ENCODE data around the gene OTUD5.

DNA sequence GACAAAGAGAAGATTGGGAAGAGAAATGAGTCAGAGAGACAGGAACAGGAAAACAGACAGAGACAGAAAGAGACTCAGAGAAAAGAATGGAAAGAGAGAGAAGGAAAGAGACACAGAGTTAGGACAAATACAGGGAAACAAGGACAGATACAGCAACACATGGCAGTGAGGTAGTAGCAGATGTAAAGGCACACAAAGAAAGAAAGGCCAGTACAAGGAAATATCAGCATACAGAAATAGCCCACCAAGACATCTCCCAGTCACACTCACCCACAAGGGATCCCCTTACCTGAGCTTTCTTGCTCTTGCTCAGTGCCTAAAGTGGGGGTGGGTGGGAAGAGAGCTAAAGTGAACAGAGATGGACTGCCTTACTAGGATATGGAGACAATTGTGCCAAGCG lies 40.5 kb upstream of the OTUD5 start:
- TF ChIP-seq CTCF (conservative IDR thresholded peaks at IDR 0.05) (no peak), ZFX (IDR thresholded peaks at IDR 0.05) (no peak)

Data from C4-2B (cell line).